H1 (cell line): Measurements from ENCODE around the gene CHN2. TPM values are rescaled to one million over a fixed set of nuclear protein-coding genes. Genes with fewer than 3 reads are reported as not detected.

ENCODE experiments used
- CTCF ChIA-PET: fragments of 300-600 bp; sonication (Branson Sonifier 250); formaldehyde crosslinking; loops from one replicate; lab custom pipeline; 2021; ENCODE audit not compliant: partially characterized antibody; lab: Charles Lee
- POLR2A ChIA-PET: fragments of 300-600 bp; sonication (Branson Sonifier 250); formaldehyde crosslinking; loops from one replicate; lab custom pipeline; 2021; ENCODE audit warnings: inconsistent platforms; ENCODE audit not compliant: partially characterized antibody; lab: Charles Lee
- DNase-seq, 2 experiments: peaks; one replicate each; pipeline versions ENCODE4 v3.0.0 to v3.0.0-alpha.2; 2010 to 2022; ENCODE audit warnings: low spot score in 2 of 2, low read depth in 1 of 2, mixed read lengths in 1 of 2
- FAIRE-seq: peaks from 2 replicates; lab custom pipeline; 2011; peaks lifted over from hg19 to GRCh38; lab: Jason Lieb, UNC
- H2AFZ ChIP-seq: 2 replicates; pipeline ENCODE4 v1.8.1; 2012; ENCODE audit warnings: low read length, inconsistent platforms
- H2AK5ac ChIP-seq: 2 replicates; pipeline ENCODE4 v1.6.1; 2013; ENCODE audit warnings: low read depth, low read length
- H2BK120ac ChIP-seq: replicated peaks from 2 replicates; pipeline ENCODE3; 2013; ENCODE audit warnings: low read depth, low read length, inconsistent platforms
- H2BK12ac ChIP-seq: 2 replicates; pipeline ENCODE4 v1.6.1; 2013; ENCODE audit warnings: low read depth, low read length
- H2BK15ac ChIP-seq: 2 replicates; pipeline ENCODE4 v1.6.1; 2013; ENCODE audit warnings: low read length
- H2BK20ac ChIP-seq: 2 replicates; pipeline ENCODE4 v1.6.1; 2013; ENCODE audit warnings: low read length
- H2BK5ac ChIP-seq: 2 replicates; pipeline ENCODE4 v1.6.1; 2013; ENCODE audit warnings: low read depth, low read length
- H3K14ac ChIP-seq: 2 replicates; pipeline ENCODE4 v1.6.1; 2013; ENCODE audit warnings: inconsistent platforms; ENCODE audit not compliant: insufficient read length
- H3K18ac ChIP-seq: 2 replicates; pipeline ENCODE4 v1.6.1; 2013; ENCODE audit warnings: low read length; ENCODE audit errors: extremely low read depth
- H3K23ac ChIP-seq: 2 replicates; pipeline ENCODE4 v1.6.1; 2013; ENCODE audit warnings: inconsistent platforms; ENCODE audit not compliant: insufficient read length
- H3K23me2 ChIP-seq: 2 replicates; pipeline ENCODE4 v1.6.1; 2013; ENCODE audit warnings: low read depth, low read length
- H3K27ac ChIP-seq: 2 replicates; pipeline ENCODE4 v1.6.1; 2011; ENCODE audit warnings: low read depth, low read length, inconsistent platforms
- H3K27me3 ChIP-seq, 4 experiments: replicated peaks in 1 of 4; 1 replicate in 1 of 4; 2 replicates in 3 of 4; pipeline versions ENCODE4 v1.6.1 to v1.8.1; 2011 to 2013; ENCODE audit warnings: low read length in 3 of 4, mild to moderate bottlenecking in 3 of 4, inconsistent platforms in 2 of 4, mixed read lengths in 2 of 4, moderate library complexity in 1 of 4; ENCODE audit not compliant: control insufficient read depth in 3 of 4, insufficient read depth in 3 of 4; ENCODE audit errors: extremely low read depth in 1 of 4
- H3K36me3 ChIP-seq, 4 experiments: 2 replicates each; pipeline versions ENCODE4 v1.6.1 to v1.8.1; 2011 to 2013; ENCODE audit warnings: mild to moderate bottlenecking in 4 of 4, low read length in 3 of 4, moderate library complexity in 2 of 4, control low read depth in 1 of 4, inconsistent platforms in 1 of 4; ENCODE audit not compliant: insufficient read depth in 4 of 4, control insufficient read depth in 2 of 4
- H3K4ac ChIP-seq: replicated peaks from 2 replicates; pipeline ENCODE3; 2013; ENCODE audit warnings: low read length, low read depth, mixed read lengths, inconsistent platforms; ENCODE audit not compliant: insufficient read length
- H3K4me1 ChIP-seq, 4 experiments: replicated peaks in 1 of 4; 1 replicate in 1 of 4; 2 replicates in 3 of 4; pipeline versions ENCODE4 v1.6.1 to v1.8.1; 2011 to 2013; ENCODE audit warnings: low read length in 3 of 4, inconsistent platforms in 2 of 4, mixed read lengths in 1 of 4; ENCODE audit not compliant: insufficient read depth in 4 of 4, control insufficient read depth in 3 of 4
- H3K4me2 ChIP-seq, 2 experiments: 2 replicates each; pipeline versions ENCODE4 v1.6.1 to v1.8.1; 2011 to 2013; ENCODE audit warnings: low read depth in 2 of 2, low read length in 2 of 2, control low read depth in 1 of 2, inconsistent platforms in 1 of 2, mild to moderate bottlenecking in 1 of 2; ENCODE audit not compliant: insufficient read depth in 1 of 2
- H3K4me3 ChIP-seq, 4 experiments: fragments of 200-600, 300-600 bp in 1 of 4; sonication (generic), shearing (Covaris generic), sonication (Bioruptor Twin) in 1 of 4; 2 replicates each; pipeline versions ENCODE4 v1.5.1 to v1.8.1; 2011 to 2016; ENCODE audit warnings: low read length in 4 of 4, low read depth in 3 of 4, control low read depth in 2 of 4, inconsistent platforms in 2 of 4, mild to moderate bottlenecking in 2 of 4, mixed read lengths in 1 of 4, moderate library complexity in 1 of 4; ENCODE audit not compliant: insufficient read depth in 2 of 4; ENCODE audit errors: extremely low read depth in 1 of 4
- H3K56ac ChIP-seq: replicated peaks from 2 replicates; pipeline ENCODE3; 2013; ENCODE audit warnings: low read depth, mild to moderate bottlenecking, mixed read lengths, low read length, inconsistent platforms; ENCODE audit not compliant: insufficient read length
- H3K79me1 ChIP-seq: 2 replicates; pipeline ENCODE4 v1.6.1; 2013; ENCODE audit warnings: low read depth, low read length, control low read depth
- H3K79me2 ChIP-seq, 2 experiments: 2 replicates each; pipeline versions ENCODE4 v1.6.1 to v1.8.1; 2012 to 2013; ENCODE audit warnings: low read length in 2 of 2, mild to moderate bottlenecking in 2 of 2, inconsistent platforms in 1 of 2; ENCODE audit not compliant: insufficient read depth in 2 of 2, control insufficient read depth in 1 of 2
- H3K9ac ChIP-seq, 4 experiments: replicated peaks in 1 of 4; 1 replicate in 1 of 4; 2 replicates in 3 of 4; pipeline versions ENCODE4 v1.6.1 to v1.8.1; 2011 to 2013; ENCODE audit warnings: low read depth in 3 of 4, low read length in 3 of 4, control low read depth in 2 of 4, mild to moderate bottlenecking in 2 of 4, moderate library complexity in 2 of 4, inconsistent platforms in 1 of 4; ENCODE audit errors: extremely low read depth in 1 of 4
- H3K9me3 ChIP-seq, 2 experiments: 2 replicates each; pipeline versions ENCODE4 v1.6.1 to v1.8.1; 2012 to 2013; ENCODE audit warnings: mild to moderate bottlenecking in 2 of 2, moderate library complexity in 2 of 2, control low read depth in 1 of 2, inconsistent platforms in 1 of 2, low read depth in 1 of 2, low read length in 1 of 2, mixed read lengths in 1 of 2; ENCODE audit not compliant: insufficient read depth in 2 of 2
- H4K20me1 ChIP-seq, 2 experiments: replicated peaks in 1 of 2; 2 replicates each; pipeline versions ENCODE3 to v1.8.1; 2011 to 2013; ENCODE audit warnings: inconsistent platforms in 2 of 2, low read length in 2 of 2, mild to moderate bottlenecking in 1 of 2; ENCODE audit not compliant: insufficient read depth in 2 of 2, control insufficient read depth in 1 of 2
- H4K5ac ChIP-seq: 2 replicates; pipeline ENCODE4 v1.6.1; 2013; ENCODE audit warnings: low read length, low read depth, mixed read lengths, inconsistent platforms; ENCODE audit not compliant: insufficient read length
- H4K8ac ChIP-seq: 2 replicates; pipeline ENCODE4 v1.8.0; 2013; ENCODE audit warnings: mild to moderate bottlenecking, moderate library complexity, low read length, inconsistent platforms; ENCODE audit not compliant: insufficient read depth; ENCODE audit errors: extremely low read depth
- H4K91ac ChIP-seq: replicated peaks from 2 replicates; pipeline ENCODE3; 2013; ENCODE audit warnings: low read length, mixed read lengths, inconsistent platforms; ENCODE audit not compliant: insufficient read length
- EZH2 ChIP-seq: fragments of 200-600 bp; sonication (generic); IDR thresholded peaks from 2 replicates; pipeline ENCODE4 v1.7.1; 2012; ENCODE audit warnings: low read depth, mild to moderate bottlenecking, moderate library complexity, low read length, inconsistent platforms; ENCODE audit not compliant: severe bottlenecking
- HDAC2 ChIP-seq, 2 experiments: fragments of 300-600 bp in 1 of 2; sonication (generic) in 1 of 2; IDR thresholded peaks; 2 replicates each; pipeline ENCODE4 v1.6.1; 2011 to 2012; ENCODE audit warnings: low read depth in 2 of 2, low read length in 2 of 2, mild to moderate bottlenecking in 2 of 2, moderate library complexity in 2 of 2, borderline replicate concordance in 1 of 2, inconsistent platforms in 1 of 2
- HDAC6 ChIP-seq: IDR thresholded peaks from one replicate; pipeline ENCODE4 v1.7.1; 2012; ENCODE audit warnings: low read depth, mild to moderate bottlenecking, inconsistent platforms, low read length, moderate library complexity
- KDM1A ChIP-seq: fragments of 200-600, 300-600 bp; sonication (generic); IDR thresholded peaks from 2 replicates; pipeline ENCODE4 v1.7.1; 2016; ENCODE audit warnings: mild to moderate bottlenecking, low read length, borderline replicate concordance
- SIX5 ChIP-seq: IDR thresholded peaks from 2 replicates; pipeline ENCODE4 v1.6.1; 2011; ENCODE audit warnings: mild to moderate bottlenecking, low read depth, low read length
- TEAD4 ChIP-seq: IDR thresholded peaks from 2 replicates; pipeline ENCODE4 v1.6.1; 2012; ENCODE audit warnings: low read depth, low read length, inconsistent platforms, mixed read lengths
- WGBS, 2 experiments: shearing (Covaris generic) in 1 of 2; methylation state at CpG; one replicate each; pipeline versions ENCODE4 v1.1.6 to v1.1.7; 2013 to 2015; ENCODE audit warnings: low lambda C conversion rate in 2 of 2, mixed read lengths in 2 of 2, inconsistent platforms in 1 of 2, low coverage in 1 of 2, missing lambda C conversion rate in 1 of 2; ENCODE audit not compliant: insufficient replicate concordance in 2 of 2, insufficient coverage in 1 of 2, insufficient read length in 1 of 2; ENCODE audit errors: extremely low coverage in 1 of 2, missing lambda C conversion rate in 1 of 2; 5-methylcytosine and 5-hydroxymethylcytosine counted together
- polyA plus RNA-seq, 7 experiments: library from polyadenylated mRNA; depleted of rRNA in 3 of 7; stranded (reverse) in 5 of 7; unstranded in 2 of 7; fragments of >200 nt in 5 of 7; fragments of 200-250 nt in 2 of 7; gene quantifications; 1 replicate in 5 of 7; 2 replicates in 1 of 7; 4 replicates in 1 of 7; pipeline versions ENCODE4 v1.2.1 to v1.2.3, GENCODE V29; 2011 to 2013; ENCODE audit warnings: missing spikeins in 2 of 7, mixed read lengths in 2 of 7
- total RNA-seq: library from RNA; stranded (reverse); fragmentation: NEBNext Ultra II Directional; extraction: Animal tissue kit (Norgen Biotek cat#: 25700); gene quantifications from 2 replicates; pipeline ENCODE4 v1.2.1, GENCODE V29; 2021

Gene CHN2
- total and polyA plus RNA-seq, 2 of the 8 experiments (the other 6 are each of a cell fraction or from before 2014, with no cell fraction given), result 2.9 to 4.8 TPM

- 84% methylated on average over 2 of the region's 2 CpGs; no CpG with 5 or more reads in 1 of the 2 experiments for WGBS, 2 experiments
- H3K18ac ChIP-seq, result no peak overlapping the region
- peaks cover 0 to 5% (median 4%) of the 10 kb centered on the region in 4 experiments; a peak in 4 of 7 replicates for H3K4me1 ChIP-seq
- no peak overlapping the region for H4K8ac ChIP-seq
- H3K9me3 ChIP-seq, result no peaks in the 10 kb centered on the region
- H2AK5ac ChIP-seq, result no peak overlapping the region
- H2BK120ac ChIP-seq, result no peak overlapping the region
- H3K4me3 ChIP-seq, result no peak overlapping the region
- H3K36me3 ChIP-seq, result no peaks in the 10 kb centered on the region
- no peak for TF ChIP-seq TEAD4
- TF ChIP-seq HDAC2 (IDR thresholded peaks at IDR 0.05; ENCODE audit: borderline replicate concordance in 1 of 2, low read depth in 2 of 2, low read length in 2 of 2), result no peak
- TF ChIP-seq HDAC6, result no peak
- TF ChIP-seq EZH2, result no peak
- no peak for TF ChIP-seq SIX5
- TF ChIP-seq KDM1A, result no peak
- TF ChIP-seq, all 59 proteins: peak for 0
- Histone ChIP-seq H3K79me1 (no peaks in the 10 kb centered on the region), H4K5ac (no peak overlapping the region), H2BK5ac (no peak overlapping the region), H4K91ac (no peak overlapping the region), H2BK15ac (no peak overlapping the region), H3K4ac (no peak overlapping the region), H3K27ac (no peak overlapping the region), H3K14ac (no peak overlapping the region), H3K56ac (no peak overlapping the region), H2BK12ac (no peak overlapping the region), H2AFZ (no peak overlapping the region), H3K9ac (no peak overlapping the region), H2BK20ac (no peak overlapping the region), H3K27me3 (peaks cover 0 to 1% (median 0%) of the 10 kb centered on the region in 4 experiments; a peak in 1 of 7 replicates), H3K23ac (no peak overlapping the region), H3K79me2 (no peaks in the 10 kb centered on the region), H3K23me2 (no peaks in the 10 kb centered on the region), H3K4me2 (no peak overlapping the region), H4K20me1 (no peaks in the 10 kb centered on the region)
- FAIRE-seq (no peak), DNase-seq (no peak)
- CTCF ChIA-PET, result interaction anchor here (0.8 kb wide), 1 partner anchor 19 kb away, joined by 4 read pairs; no protein-coding TSS in a partner anchor
- POLR2A ChIA-PET, result interaction anchor here (0.5 kb wide), 1 partner anchor 43 kb away, joined by 3 read pairs; no protein-coding TSS in a partner anchor
These were observed 307.6 kb downstream of the CHN2 start for GRCh38 chr7:29502133-29502532.
